Uterus (tissue), 4 donors: Measurements from ENCODE around the gene MCM8. TPM values are rescaled to one million over a fixed set of nuclear protein-coding genes. Genes with fewer than 3 reads are reported as not detected.

Experiments
- DNase-seq, 2 donors: peaks; one replicate each; pipeline ENCODE4 v3.0.0-alpha.2; 2019 to 2020
- H3K27ac ChIP-seq, 2 donors: fragments of 200-600 bp; sonication (generic); 1 replicate in 1 of 2; 2 replicates in 1 of 2; pipeline ENCODE4 v1.5.1; 2016 to 2018
- H3K27me3 ChIP-seq, 2 donors: fragments of 200-600 bp; sonication (generic); one replicate each; pipeline ENCODE4 v1.5.1; 2018 to 2019; ENCODE audit warnings: control low read depth in 1 of 2
- H3K36me3 ChIP-seq, 2 donors: fragments of 200-600 bp; sonication (generic); one replicate each; pipeline ENCODE4 v1.5.1; 2019; ENCODE audit warnings: control low read depth in 1 of 2
- H3K4me1 ChIP-seq, 2 donors: fragments of 200-600 bp; sonication (generic); one replicate each; pipeline ENCODE4 v1.5.1; 2018 to 2019; ENCODE audit warnings: control low read depth in 1 of 2
- H3K4me3 ChIP-seq, 2 donors: fragments of 200-600 bp; sonication (generic); 1 replicate in 1 of 2; 2 replicates in 1 of 2; pipeline ENCODE4 v1.5.1; 2018 to 2019; ENCODE audit warnings: mild to moderate bottlenecking in 1 of 2
- H3K9me3 ChIP-seq, 2 donors: fragments of 200-600 bp; sonication (generic); one replicate each; pipeline ENCODE4 v1.5.1; 2019; ENCODE audit warnings: control low read depth in 1 of 2
- POLR2A ChIP-seq, 2 donors: fragments of 450-650 bp; IDR thresholded peaks; one replicate each; pipeline ENCODE4 v1.6.1; 2016; ENCODE audit warnings: antibody characterized with exemption in 2 of 2, mild to moderate bottlenecking in 1 of 2, moderate library complexity in 1 of 2
- intact Hi-C: fragments of 100-400 bp; cut with DNase I; formaldehyde crosslinking; loops from one replicate; pipeline ENCODE4 v1.15.1; 2023; ENCODE audit warnings: low total_unique reads
- total RNA-seq, 4 donors: library from RNA; depleted of rRNA in 3 of 4; stranded (reverse); fragments of >200 nt in 3 of 4; gene quantifications; one replicate each; pipeline versions ENCODE4 v1.1.0 to v1.2.4, GENCODE V29; 2014 to 2023
- TF ChIP-seq, protein P1 (sequence below), 4 experiments: fragments of 200-600 bp in 2 of 4; fragments of 450-650 bp in 2 of 4; sonication (generic) in 2 of 4; IDR thresholded peaks; one replicate each; pipeline ENCODE4 v1.5.1; 2016 to 2019; ENCODE audit warnings: antibody characterized with exemption in 4 of 4, mild to moderate bottlenecking in 2 of 4, moderate library complexity in 1 of 4
- donor health status: DM: yes; HTN: yes; CAD: no.

MCM8 gene
- total RNA-seq, 4 donors from 2014 or later = 3.8 to 10.9 (median 8.7) TPM

DNA sequence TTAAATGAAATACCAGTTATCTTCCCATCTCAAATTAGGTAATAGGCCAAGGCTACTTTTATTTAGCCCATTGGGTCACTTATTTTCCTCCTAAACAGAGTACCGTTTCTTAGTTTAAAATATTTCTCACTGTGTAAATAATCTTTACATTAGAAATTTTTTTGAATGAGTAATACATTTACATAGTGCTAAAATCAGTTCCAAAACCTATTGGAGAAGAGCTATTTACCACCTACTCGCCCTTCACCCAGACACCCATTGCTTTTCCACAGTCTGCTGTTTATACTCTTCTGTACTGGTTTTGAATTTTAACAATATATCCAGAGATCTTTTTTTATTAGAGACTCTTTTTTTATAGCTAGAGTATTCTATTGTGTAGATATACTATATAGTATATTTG is 36.9 kb downstream of the MCM8 start:
- Histone ChIP-seq H3K9me3 (no peaks in the 10 kb centered on the region), H3K27me3 (no peaks in the 10 kb centered on the region), H3K36me3 (no peaks in the 10 kb centered on the region), H3K4me3 (no peak overlapping the region), H3K27ac (no peak overlapping the region), H3K4me1 (no peaks in the 10 kb centered on the region)
- DNase-seq = no peak
- intact Hi-C loops = no loop called here
- TF ChIP-seq, protein P1, sequence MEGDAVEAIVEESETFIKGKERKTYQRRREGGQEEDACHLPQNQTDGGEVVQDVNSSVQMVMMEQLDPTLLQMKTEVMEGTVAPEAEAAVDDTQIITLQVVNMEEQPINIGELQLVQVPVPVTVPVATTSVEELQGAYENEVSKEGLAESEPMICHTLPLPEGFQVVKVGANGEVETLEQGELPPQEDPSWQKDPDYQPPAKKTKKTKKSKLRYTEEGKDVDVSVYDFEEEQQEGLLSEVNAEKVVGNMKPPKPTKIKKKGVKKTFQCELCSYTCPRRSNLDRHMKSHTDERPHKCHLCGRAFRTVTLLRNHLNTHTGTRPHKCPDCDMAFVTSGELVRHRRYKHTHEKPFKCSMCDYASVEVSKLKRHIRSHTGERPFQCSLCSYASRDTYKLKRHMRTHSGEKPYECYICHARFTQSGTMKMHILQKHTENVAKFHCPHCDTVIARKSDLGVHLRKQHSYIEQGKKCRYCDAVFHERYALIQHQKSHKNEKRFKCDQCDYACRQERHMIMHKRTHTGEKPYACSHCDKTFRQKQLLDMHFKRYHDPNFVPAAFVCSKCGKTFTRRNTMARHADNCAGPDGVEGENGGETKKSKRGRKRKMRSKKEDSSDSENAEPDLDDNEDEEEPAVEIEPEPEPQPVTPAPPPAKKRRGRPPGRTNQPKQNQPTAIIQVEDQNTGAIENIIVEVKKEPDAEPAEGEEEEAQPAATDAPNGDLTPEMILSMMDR (IDR thresholded peaks at IDR 0.05) = no peak
- no peak for TF ChIP-seq POLR2A (IDR thresholded peaks at IDR 0.05)

DNA sequence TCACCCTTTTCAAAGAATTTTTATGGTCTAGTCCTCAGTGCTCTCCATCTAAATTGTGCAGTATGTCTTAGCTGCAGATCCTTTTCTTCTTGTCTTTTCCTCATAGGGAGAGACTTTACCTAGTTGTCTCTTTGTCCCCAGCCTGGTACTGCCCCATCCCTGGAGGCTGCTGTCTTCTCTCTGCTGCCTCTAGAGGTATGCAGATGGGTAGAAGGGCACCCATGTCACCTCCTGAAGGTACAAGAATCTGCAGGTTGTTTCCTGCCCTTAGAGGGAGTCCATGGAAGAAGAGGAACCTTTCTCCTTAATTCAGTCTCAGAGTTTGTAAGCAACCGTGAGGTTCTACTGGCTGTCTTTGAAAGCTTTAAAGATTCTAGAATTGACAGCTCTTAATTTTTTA is 39.1 kb downstream of the MCM8 start:
- Histone ChIP-seq H3K27me3 (no peaks in the 10 kb centered on the region), H3K4me3 (no peak overlapping the region), H3K27ac (no peak overlapping the region), H3K4me1 (no peaks in the 10 kb centered on the region), H3K9me3 (no peaks in the 10 kb centered on the region), H3K36me3 (no peaks in the 10 kb centered on the region)
- TF ChIP-seq POLR2A (IDR thresholded peaks at IDR 0.05) = no peak
- TF ChIP-seq, protein P1 (IDR thresholded peaks at IDR 0.05) = no peak
- DNase-seq = no peak
- intact Hi-C loops = no loop called here

DNA sequence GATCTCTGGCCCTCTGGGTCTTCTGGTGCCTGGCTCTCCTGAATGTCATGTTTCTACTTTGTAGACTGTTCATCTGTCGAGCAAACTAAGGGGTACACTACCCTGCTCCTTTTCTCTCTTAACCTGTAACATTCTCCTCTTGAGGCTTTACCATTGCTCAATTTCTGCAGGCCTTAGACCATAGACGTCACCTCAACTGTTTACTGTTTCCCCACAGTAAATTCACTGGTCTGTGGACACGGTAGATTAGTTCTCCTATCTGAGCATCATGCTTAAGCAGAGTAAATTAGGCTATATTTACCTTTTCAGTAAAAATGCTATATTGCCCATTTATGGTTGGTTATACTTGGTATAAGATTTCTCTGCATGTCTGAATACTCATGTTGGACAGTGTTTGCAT is 40.5 kb downstream of the MCM8 start:
- Histone ChIP-seq H3K36me3 (no peaks in the 10 kb centered on the region), H3K9me3 (no peaks in the 10 kb centered on the region), H3K27me3 (no peaks in the 10 kb centered on the region), H3K4me1 (no peaks in the 10 kb centered on the region), H3K4me3 (no peak overlapping the region), H3K27ac (no peak overlapping the region)
- intact Hi-C loops = no loop called here
- no peak for DNase-seq
- TF ChIP-seq, protein P1 (IDR thresholded peaks at IDR 0.05) = no peak
- no peak for TF ChIP-seq POLR2A (IDR thresholded peaks at IDR 0.05)

DNA sequence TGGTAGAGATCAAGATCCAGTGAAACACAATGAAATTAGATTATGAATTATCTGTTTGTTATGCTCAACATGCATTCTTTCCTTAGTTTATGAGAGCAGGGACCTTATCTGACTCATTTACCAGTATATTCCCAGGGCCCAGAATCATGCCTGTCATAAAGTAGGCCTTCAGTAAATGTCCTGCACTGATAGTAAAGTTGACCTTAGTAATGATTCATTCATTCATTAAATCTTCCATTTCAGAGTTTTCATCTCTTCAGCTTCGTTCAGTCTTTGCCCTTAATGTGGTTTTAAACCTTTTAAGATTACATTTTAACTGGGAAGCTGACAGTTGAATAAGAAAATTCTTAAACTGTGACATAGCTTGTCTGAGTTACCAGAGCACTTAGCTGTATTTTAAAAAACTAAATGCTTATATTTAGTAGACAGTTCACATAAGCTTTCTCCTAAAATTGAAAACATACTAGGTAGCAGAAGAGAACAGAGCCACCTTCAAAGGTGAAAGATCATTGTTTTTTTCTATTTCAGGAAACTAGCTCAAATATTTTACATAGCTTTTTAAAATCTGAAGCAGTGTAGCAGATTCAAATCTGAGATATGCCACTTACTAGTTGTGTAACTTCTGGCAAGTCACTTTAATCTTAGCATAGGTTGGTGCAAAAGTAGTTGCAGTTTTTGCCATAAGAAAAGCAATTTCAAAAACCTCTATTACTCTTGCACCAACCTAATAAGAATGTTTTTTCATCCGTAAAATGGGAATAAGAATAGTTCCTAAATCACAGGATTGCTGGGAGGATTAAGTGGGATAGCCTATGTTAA is 41.4 kb downstream of the MCM8 start:
- TF ChIP-seq, protein P1 (IDR thresholded peaks at IDR 0.05) = no peak
- TF ChIP-seq POLR2A (IDR thresholded peaks at IDR 0.05) = no peak
- intact Hi-C loops = no loop called here

DNA sequence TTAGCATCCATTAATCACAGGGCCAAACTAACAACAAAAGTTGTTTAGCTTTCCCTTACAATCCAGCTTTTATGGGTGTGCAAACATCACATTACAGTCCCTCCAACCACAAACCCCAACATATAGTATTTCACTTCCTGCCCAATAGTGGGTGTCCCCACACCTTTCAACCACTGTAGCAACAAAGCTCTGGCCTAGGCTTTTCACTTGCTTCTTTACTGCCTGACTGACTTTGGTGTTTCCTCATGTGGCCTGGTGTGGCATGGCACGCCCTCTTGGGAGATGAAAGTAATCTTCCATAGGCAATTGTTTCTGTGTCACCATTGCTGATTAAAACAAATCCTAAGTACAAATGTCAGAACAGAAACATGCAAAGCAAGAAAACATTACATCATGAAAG is 46.3 kb downstream of the MCM8 start:
- intact Hi-C loops = no loop called here
- TF ChIP-seq, protein P1 (IDR thresholded peaks at IDR 0.05) = no peak
- no peak for TF ChIP-seq POLR2A (IDR thresholded peaks at IDR 0.05)
- no peak for DNase-seq
- Histone ChIP-seq H3K27ac (no peak overlapping the region), H3K27me3 (no peaks in the 10 kb centered on the region), H3K4me3 (no peak overlapping the region), H3K4me1 (no peaks in the 10 kb centered on the region), H3K9me3 (no peaks in the 10 kb centered on the region), H3K36me3 (no peaks in the 10 kb centered on the region)

More for the DNA sequence above, 41.4 kb downstream of the MCM8 start:
- Histone ChIP-seq H3K4me3 (no peak overlapping the region), H3K36me3 (no peaks in the 10 kb centered on the region), H3K9me3 (no peaks in the 10 kb centered on the region), H3K27ac (no peak overlapping the region), H3K4me1 (no peaks in the 10 kb centered on the region), H3K27me3 (no peaks in the 10 kb centered on the region)
- DNase-seq = no peak
